Mesothelial cell of epicardium (in vitro differentiated cells): ENCODE data around the gene RHOU. TPM values are rescaled to one million over a fixed set of nuclear protein-coding genes. Genes with fewer than 3 reads are reported as not detected.

ENCODE experiments used
- DNase-seq, 2 experiments: peaks; one replicate each; pipeline ENCODE4 v3.0.0; 2021; ENCODE audit warnings: low spot score in 2 of 2; ENCODE audit not compliant: unreplicated experiment in 2 of 2
- H3K27ac Mint-ChIP-seq: 2 replicates; pipeline ENCODE4 v1.8.0; 2021; ENCODE audit warnings: mixed read lengths
- H3K27me3 Mint-ChIP-seq: 2 replicates; pipeline ENCODE4 v1.8.0; 2021; ENCODE audit warnings: low read depth, mixed read lengths
- H3K36me3 Mint-ChIP-seq: 2 replicates; pipeline ENCODE4 v1.8.0; 2021; ENCODE audit warnings: mixed read lengths
- H3K4me1 Mint-ChIP-seq: 2 replicates; pipeline ENCODE4 v1.8.0; 2021; ENCODE audit warnings: mixed read lengths
- H3K4me3 Mint-ChIP-seq: 2 replicates; pipeline ENCODE4 v1.8.0; 2021; ENCODE audit warnings: mild to moderate bottlenecking, moderate library complexity, mixed read lengths
- H3K9me3 Mint-ChIP-seq: 2 replicates; pipeline ENCODE4 v1.8.0; 2021; ENCODE audit warnings: mixed read lengths
- total RNA-seq: library from RNA; stranded (reverse); gene quantifications from 3 replicates; pipeline ENCODE4 v1.2.1, GENCODE V29; 2021
- TF ChIP-seq, protein P1 (sequence below): fragments of 200-600 bp; sonication (generic); IDR thresholded peaks from one replicate; pipeline ENCODE4 v1.5.0; 2021; ENCODE audit warnings: antibody characterized with exemption; ENCODE audit not compliant: unreplicated experiment

Gene RHOU
- total RNA-seq, 1 donor from 2014 or later: 39.8 TPM

DNA sequence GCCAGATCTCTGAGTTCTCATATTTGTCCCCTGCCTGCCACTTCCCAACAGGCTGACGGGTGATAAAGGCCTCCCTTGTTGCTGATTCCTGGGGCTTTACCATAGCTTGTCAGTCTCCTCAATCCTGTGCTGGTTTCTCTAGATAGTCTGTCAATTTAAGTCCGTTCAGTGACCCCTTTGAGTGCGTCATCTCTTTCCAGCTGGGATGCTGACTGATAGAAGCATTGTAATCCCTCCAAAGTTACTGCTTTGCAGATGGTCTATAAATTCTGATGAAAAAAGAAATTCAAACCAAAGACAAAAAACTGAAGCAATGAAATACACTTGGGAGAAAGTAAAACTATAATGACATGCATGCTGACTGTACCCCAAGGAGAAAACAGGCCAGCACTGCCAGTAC, 28.3 kb downstream of the RHOU start:
- no peak overlapping the region for H3K27ac Mint-ChIP-seq
- TF ChIP-seq, protein P1, sequence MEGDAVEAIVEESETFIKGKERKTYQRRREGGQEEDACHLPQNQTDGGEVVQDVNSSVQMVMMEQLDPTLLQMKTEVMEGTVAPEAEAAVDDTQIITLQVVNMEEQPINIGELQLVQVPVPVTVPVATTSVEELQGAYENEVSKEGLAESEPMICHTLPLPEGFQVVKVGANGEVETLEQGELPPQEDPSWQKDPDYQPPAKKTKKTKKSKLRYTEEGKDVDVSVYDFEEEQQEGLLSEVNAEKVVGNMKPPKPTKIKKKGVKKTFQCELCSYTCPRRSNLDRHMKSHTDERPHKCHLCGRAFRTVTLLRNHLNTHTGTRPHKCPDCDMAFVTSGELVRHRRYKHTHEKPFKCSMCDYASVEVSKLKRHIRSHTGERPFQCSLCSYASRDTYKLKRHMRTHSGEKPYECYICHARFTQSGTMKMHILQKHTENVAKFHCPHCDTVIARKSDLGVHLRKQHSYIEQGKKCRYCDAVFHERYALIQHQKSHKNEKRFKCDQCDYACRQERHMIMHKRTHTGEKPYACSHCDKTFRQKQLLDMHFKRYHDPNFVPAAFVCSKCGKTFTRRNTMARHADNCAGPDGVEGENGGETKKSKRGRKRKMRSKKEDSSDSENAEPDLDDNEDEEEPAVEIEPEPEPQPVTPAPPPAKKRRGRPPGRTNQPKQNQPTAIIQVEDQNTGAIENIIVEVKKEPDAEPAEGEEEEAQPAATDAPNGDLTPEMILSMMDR: no peak
- H3K27me3 Mint-ChIP-seq: no peaks in the 10 kb centered on the region
- H3K36me3 Mint-ChIP-seq: no peaks in the 10 kb centered on the region
- DNase-seq: no peak
- H3K4me1 Mint-ChIP-seq: peaks cover 14% of the 10 kb centered on the region
- H3K4me3 Mint-ChIP-seq: no peak overlapping the region
- no peaks in the 10 kb centered on the region for H3K9me3 Mint-ChIP-seq

DNA sequence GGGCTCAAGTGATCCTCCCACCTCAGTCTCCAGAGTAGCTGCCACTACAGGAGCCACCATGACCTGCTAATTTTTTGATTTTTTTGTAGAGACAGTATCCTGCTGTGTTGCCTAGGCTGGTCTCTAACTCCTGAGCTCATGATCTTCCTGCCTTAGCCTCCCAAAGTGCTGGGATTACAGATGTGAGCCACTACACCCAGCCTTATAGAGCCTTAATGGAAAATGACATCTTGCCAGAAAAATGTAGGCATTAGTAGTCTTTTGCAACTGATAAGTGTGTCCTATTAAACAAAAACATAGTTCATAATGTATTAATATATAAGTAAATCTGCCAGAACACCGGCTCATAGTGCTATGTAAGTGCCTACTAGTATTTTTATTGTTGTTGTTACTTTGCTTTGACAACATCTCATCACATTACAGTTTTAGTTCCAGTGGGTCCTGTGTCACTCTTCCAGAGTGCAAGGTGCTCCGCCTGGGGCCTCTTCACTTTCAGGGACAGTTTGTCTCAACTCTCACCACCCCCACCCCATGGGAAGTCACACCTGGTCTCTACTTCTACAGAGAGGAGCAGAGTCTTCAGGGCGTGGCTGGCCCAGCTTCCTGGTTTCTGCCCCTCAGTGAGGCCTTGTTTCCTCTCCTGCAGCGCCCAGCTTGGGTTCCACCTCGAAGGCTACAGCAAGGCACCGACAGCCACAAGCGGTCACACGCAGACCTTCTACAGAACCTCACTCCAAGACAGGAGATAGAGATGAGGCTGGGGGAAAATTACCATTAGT, 30.1 kb downstream of the RHOU start:
- no peak overlapping the region for H3K4me3 Mint-ChIP-seq

DNA sequence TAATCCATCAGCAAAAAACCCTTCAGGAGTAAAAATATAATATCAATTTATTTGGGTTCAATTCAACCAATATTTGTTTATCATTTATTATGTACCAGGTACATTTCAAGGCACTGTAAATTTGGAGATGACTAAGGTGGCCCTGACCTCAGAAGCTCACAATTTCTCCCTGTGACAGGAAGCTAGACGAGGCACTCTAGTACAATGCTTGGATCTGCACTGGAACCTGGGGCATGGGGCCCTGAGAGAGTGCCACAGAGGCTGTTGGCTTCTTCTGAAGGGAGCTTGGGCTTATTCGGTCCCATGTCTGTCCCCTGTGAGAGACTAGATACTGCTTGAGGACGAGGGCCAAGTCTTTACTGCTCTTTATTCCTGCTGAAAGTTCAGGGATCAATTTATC, 31.5 kb downstream of the RHOU start:
- no peaks in the 10 kb centered on the region for H3K36me3 Mint-ChIP-seq
- H3K9me3 Mint-ChIP-seq: no peaks in the 10 kb centered on the region
- H3K27me3 Mint-ChIP-seq: no peaks in the 10 kb centered on the region
- TF ChIP-seq, protein P1: no peak
- peaks cover 28% of the 10 kb centered on the region for H3K4me1 Mint-ChIP-seq
- no peak for DNase-seq
- no peak overlapping the region for H3K4me3 Mint-ChIP-seq
- H3K27ac Mint-ChIP-seq: no peak overlapping the region

More for the DNA sequence above, 30.1 kb downstream of the RHOU start:
- no peaks in the 10 kb centered on the region for H3K9me3 Mint-ChIP-seq
- H3K27ac Mint-ChIP-seq: no peak overlapping the region
- TF ChIP-seq, protein P1: no peak
- DNase-seq: no peak
- H3K27me3 Mint-ChIP-seq: no peaks in the 10 kb centered on the region
- H3K36me3 Mint-ChIP-seq: no peaks in the 10 kb centered on the region
- H3K4me1 Mint-ChIP-seq: peaks cover 19% of the 10 kb centered on the region

DNA sequence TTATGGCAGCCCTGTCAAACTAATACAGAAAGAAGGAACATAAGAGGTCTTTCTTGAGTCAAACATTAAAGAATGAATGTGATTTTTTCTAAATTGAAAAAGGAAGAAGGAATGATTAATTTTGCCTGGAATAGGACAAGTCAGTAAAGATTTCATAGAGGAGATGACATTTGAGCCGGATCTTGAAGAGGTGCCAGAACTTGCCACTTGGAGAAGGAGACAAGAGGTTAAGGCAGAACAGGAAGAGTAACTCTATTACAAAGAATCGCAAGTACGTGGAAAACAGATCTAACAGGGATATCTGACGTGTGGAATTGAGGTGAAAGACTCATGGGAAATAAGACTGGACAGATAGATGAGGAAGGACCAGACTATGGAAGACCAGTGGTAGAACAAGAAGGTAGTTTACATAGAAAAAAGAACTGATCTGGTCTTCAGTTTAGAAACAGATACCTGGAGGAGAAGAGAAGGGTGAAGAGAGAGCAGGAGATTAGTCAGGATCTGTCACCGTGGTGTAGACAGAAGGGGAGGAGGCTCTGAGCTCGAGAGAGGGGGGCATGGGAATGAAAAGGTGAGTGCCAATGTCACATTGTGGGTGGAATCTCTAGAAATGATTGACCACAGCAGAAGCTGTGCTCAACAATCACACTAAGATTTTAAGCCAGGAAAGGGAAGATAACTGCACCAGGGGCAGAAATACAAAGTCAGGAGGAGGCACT, 32.5 kb downstream of the RHOU start:
- Mint-ChIP-seq H3K27me3 (no peaks in the 10 kb centered on the region), H3K9me3 (no peaks in the 10 kb centered on the region), H3K36me3 (no peaks in the 10 kb centered on the region), H3K4me3 (no peak overlapping the region), H3K27ac (no peak overlapping the region), H3K4me1 (peaks cover 37% of the 10 kb centered on the region)
- DNase-seq: no peak
- TF ChIP-seq, protein P1: no peak

DNA sequence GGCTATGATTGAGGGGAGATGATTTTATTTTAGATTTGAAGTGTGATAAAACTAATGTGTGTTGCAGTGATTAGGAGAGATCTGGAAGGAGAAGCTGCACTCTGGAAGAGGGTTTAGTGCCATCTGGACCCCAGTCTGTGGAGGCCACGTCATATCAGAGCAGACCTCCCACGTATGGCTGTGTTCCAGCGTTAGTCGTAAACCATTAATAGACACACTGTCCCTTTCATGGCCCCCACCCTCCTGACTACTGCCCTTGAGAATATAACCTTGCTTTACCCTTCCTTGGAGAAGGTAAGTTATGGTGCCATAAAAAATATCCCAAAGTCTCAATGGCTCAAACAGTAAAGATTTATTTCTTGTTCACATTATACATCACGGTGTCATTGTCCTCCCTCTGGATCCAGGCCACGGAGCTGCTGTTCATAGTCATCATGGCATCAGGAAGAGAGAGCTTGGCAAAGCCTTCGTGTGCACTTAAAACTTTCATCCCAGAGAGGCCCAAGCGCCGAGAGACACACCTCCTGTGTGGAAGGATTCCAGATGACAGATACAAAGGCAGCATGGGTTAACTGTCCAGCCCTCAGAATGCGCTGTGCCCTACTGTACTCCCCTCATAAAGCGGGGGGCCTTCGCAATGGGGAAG, 33.2 kb downstream of the RHOU start:
- TF ChIP-seq, protein P1: no peak
- no peak for DNase-seq
- Mint-ChIP-seq H3K36me3 (no peaks in the 10 kb centered on the region), H3K4me3 (no peak overlapping the region), H3K27me3 (no peaks in the 10 kb centered on the region), H3K4me1 (peaks cover 40% of the 10 kb centered on the region), H3K9me3 (no peaks in the 10 kb centered on the region), H3K27ac (no peak overlapping the region)
